ENCODE data around the gene PACRG. TPM values are rescaled to one million over a fixed set of nuclear protein-coding genes. Genes with fewer than 3 reads are reported as not detected.

PACRG gene
- total and polyA plus RNA-seq, 2 of the 8 experiments (the other 6 are each of a cell fraction or from before 2014, with no cell fraction given) = 0.44 to 0.54 TPM

GRCh38 chr6:162679681-162680080, 48.1 kb upstream of the PACRG start (continued):
- TF ChIP-seq ATF2 (IDR thresholded peaks at IDR 0.05; ENCODE audit: low read length) (no peak), RBBP5 (IDR thresholded peaks at IDR 0.05; ENCODE audit: borderline replicate concordance, low read depth, low read length) (no peak), CHD2 (IDR thresholded peaks at IDR 0.05; ENCODE audit: low read length) (no peak), TCF12 (IDR thresholded peaks at IDR 0.05; ENCODE audit: low read depth, low read length) (no peak), EP300 (IDR thresholded peaks at IDR 0.05; ENCODE audit: borderline replicate concordance in 1 of 2, low read depth in 2 of 2, low read length in 2 of 2) (no peak), SUZ12 (IDR thresholded peaks at IDR 0.05; ENCODE audit: low read length) (no peak), CTCF (IDR thresholded peaks at IDR 0.05; ENCODE audit: control extremely low read depth in 1 of 3, insufficient read depth in 1 of 3, low read depth in 1 of 3, low read length in 3 of 3) (no peak)
